ENCODE data around the gene AAMP. TPM values are rescaled to one million over a fixed set of nuclear protein-coding genes. Genes with fewer than 3 reads are reported as not detected.

The AAMP gene
- total RNA-seq, 1 experiment from 2014 or later = 126 TPM

DNA sequence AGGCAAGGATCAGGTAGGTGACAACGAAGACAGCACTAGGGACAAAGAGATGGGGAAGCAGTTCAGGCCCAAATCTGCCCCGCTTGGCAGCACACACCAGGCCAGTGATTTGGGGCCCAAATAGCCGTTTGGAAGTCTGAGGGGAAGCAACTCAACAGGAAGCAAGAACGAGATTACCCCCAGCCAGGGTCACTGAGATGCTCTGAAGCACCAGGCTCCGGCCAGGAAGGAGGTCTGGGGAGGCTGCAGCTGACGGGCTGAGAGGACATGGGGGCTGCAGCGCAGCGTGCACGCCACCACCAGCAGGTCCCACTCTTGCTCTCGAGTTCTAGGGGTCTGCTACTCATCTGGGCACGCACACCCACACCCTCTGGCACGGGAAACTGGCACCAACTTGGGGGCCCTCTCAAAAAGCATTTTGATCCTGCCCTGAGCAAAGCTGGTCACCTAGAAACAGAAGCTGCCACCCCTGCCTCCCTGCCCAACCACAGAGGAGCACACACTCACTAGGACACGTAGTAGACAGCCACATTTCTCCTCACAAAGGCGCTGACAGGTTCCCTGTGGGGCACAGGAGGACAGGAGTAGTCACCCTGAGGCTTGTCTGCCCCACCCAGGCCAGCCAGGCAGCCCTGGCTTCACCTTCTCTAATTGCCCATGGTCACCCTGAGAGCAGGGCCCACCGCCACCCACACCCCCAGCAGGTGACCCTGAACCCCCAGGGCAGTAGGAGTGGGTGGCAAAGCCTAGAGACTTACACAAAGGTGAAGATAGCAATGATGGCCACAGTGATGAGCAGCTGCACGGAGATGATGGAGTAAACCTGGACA, 8.8 kb upstream of the AAMP start:
- Histone ChIP-seq H3K36me3 (ENCODE audit: low read depth) (peaks cover 32% of the 10 kb centered on the region), H3K27me3 (ENCODE audit: insufficient read depth, low read depth) (no peaks in the 10 kb centered on the region), H3K79me2 (ENCODE audit: low read depth) (peaks cover 43% of the 10 kb centered on the region), H3K9me2 (ENCODE audit: insufficient read depth) (no peaks in the 10 kb centered on the region), H3K4me2 (no peak overlapping the region), H3K27ac (no peak overlapping the region), H4K20me1 (ENCODE audit: insufficient read depth) (no peaks in the 10 kb centered on the region), H3K9me3 (ENCODE audit: insufficient read depth, low read depth) (no peaks in the 10 kb centered on the region), H2AFZ (no peak overlapping the region), H3K4me3 (no peak overlapping the region), H3F3A (ENCODE audit: insufficient read depth, low read depth) (peaks cover 42% of the 10 kb centered on the region), H3K4me1 (replicated peaks; ENCODE audit: insufficient read depth) (peaks cover 39% of the 10 kb centered on the region)
- POLR2A ChIA-PET (ENCODE audit: unreplicated experiment) = no interaction called here
- CTCF ChIA-PET = interaction anchor here (0.6 kb wide), 1 partner anchor 17 kb away, joined by 14 read pairs; no protein-coding TSS in a partner anchor
- intact Hi-C loops (cut with micrococcal nuclease; ENCODE audit: unreplicated experiment) = loop anchor here (10.0 kb wide), 1 partner anchor 376 kb away; the partner anchor contains the start of genes BCS1L and ZNF142
- DNase-seq = no peak
- BruUV-seq (replicated peaks) = no TSS peak
- TF ChIP-seq, protein P1, sequence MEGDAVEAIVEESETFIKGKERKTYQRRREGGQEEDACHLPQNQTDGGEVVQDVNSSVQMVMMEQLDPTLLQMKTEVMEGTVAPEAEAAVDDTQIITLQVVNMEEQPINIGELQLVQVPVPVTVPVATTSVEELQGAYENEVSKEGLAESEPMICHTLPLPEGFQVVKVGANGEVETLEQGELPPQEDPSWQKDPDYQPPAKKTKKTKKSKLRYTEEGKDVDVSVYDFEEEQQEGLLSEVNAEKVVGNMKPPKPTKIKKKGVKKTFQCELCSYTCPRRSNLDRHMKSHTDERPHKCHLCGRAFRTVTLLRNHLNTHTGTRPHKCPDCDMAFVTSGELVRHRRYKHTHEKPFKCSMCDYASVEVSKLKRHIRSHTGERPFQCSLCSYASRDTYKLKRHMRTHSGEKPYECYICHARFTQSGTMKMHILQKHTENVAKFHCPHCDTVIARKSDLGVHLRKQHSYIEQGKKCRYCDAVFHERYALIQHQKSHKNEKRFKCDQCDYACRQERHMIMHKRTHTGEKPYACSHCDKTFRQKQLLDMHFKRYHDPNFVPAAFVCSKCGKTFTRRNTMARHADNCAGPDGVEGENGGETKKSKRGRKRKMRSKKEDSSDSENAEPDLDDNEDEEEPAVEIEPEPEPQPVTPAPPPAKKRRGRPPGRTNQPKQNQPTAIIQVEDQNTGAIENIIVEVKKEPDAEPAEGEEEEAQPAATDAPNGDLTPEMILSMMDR (conservative IDR thresholded peaks at IDR 0.05) = no peak
- TF ChIP-seq EZH2 (IDR thresholded peaks at IDR 0.05; ENCODE audit: low read depth) = no peak

DNA sequence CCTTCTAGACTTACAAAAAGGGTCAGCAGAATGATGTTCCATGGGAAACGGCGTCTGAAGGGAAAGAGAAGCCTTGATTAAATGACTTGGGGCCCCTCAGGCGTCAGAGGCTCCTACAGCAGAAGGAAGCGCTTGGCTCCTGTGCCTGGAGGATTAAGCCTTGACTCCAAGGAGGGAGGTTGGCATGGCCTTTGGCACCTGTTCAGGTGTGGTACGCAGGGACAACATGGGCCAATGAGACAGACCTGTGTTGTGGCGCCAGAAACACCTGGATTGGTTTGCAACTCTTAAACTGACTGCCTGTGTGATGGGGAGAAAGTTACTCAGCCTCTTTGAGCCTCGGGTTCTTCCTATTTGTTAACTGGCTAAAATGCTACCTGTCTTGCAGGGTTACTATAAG, 8.0 kb upstream of the AAMP start:
- Histone ChIP-seq H3K9me2 (ENCODE audit: insufficient read depth) (no peaks in the 10 kb centered on the region), H3K4me1 (replicated peaks; ENCODE audit: insufficient read depth) (peaks cover 39% of the 10 kb centered on the region), H3K4me2 (no peak overlapping the region), H3K4me3 (no peak overlapping the region), H3K9me3 (ENCODE audit: insufficient read depth, low read depth) (no peaks in the 10 kb centered on the region), H3K36me3 (ENCODE audit: low read depth) (peaks cover 35% of the 10 kb centered on the region), H3K79me2 (ENCODE audit: low read depth) (peaks cover 36% of the 10 kb centered on the region), H3K27ac (no peak overlapping the region), H2AFZ (no peak overlapping the region), H3F3A (ENCODE audit: insufficient read depth, low read depth) (peaks cover 42% of the 10 kb centered on the region), H3K27me3 (ENCODE audit: insufficient read depth, low read depth) (no peaks in the 10 kb centered on the region), H4K20me1 (ENCODE audit: insufficient read depth) (no peaks in the 10 kb centered on the region)
- BruUV-seq (replicated peaks) = no TSS peak
- no peak for DNase-seq
- ChIA-PET CTCF (no interaction called here), POLR2A (ENCODE audit: unreplicated experiment) (no interaction called here)
- intact Hi-C loops (cut with micrococcal nuclease; ENCODE audit: unreplicated experiment) = loop anchor here (10.0 kb wide), 1 partner anchor 377 kb away; the partner anchor contains the start of genes BCS1L and ZNF142
- TF ChIP-seq EZH2 (IDR thresholded peaks at IDR 0.05; ENCODE audit: low read depth) = no peak
- TF ChIP-seq, protein P1 (conservative IDR thresholded peaks at IDR 0.05) = no peak

- Histone ChIP-seq H3K4me2 (no peak overlapping the region), H3K4me3 (no peak overlapping the region), H3K4me1 (replicated peaks; ENCODE audit: insufficient read depth) (peaks cover 39% of the 10 kb centered on the region), H3K9me2 (ENCODE audit: insufficient read depth) (no peaks in the 10 kb centered on the region), H4K20me1 (ENCODE audit: insufficient read depth) (no peaks in the 10 kb centered on the region), H3F3A (ENCODE audit: insufficient read depth, low read depth) (peaks cover 41% of the 10 kb centered on the region), H3K79me2 (ENCODE audit: low read depth) (peaks cover 36% of the 10 kb centered on the region), H2AFZ (no peak overlapping the region), H3K9me3 (ENCODE audit: insufficient read depth, low read depth) (no peaks in the 10 kb centered on the region), H3K27ac (no peak overlapping the region), H3K27me3 (ENCODE audit: insufficient read depth, low read depth) (no peaks in the 10 kb centered on the region), H3K36me3 (ENCODE audit: low read depth) (peaks cover 35% of the 10 kb centered on the region)
- intact Hi-C loops (cut with micrococcal nuclease; ENCODE audit: unreplicated experiment) = loop anchor here (10.0 kb wide), 1 partner anchor 378 kb away; the partner anchor contains the start of genes BCS1L and ZNF142
- POLR2A ChIA-PET (ENCODE audit: unreplicated experiment) = interaction anchor here (0.8 kb wide), 1 partner anchor 46 kb away, joined by 4 read pairs; no protein-coding TSS in a partner anchor
- no peak for TF ChIP-seq EZH2 (IDR thresholded peaks at IDR 0.05; ENCODE audit: low read depth)
- TF ChIP-seq, protein P1 (conservative IDR thresholded peaks at IDR 0.05) = no peak; the same call in 1 of the 2 replicates
- CTCF ChIA-PET = no interaction called here
- DNase-seq = no peak
- no TSS peak for BruUV-seq (replicated peaks)
Observed at GRCh38 chr2:218276986-218277755, 7.2 kb upstream of the AAMP start.

All from PC-9 (cell line).